Esophagus squamous epithelium (tissue), 4 donors: ENCODE data around the gene KCNJ9.
A peak's percentile ranks its signal among the peaks of the same experiment; 100 is the strongest.

Experiments used
- POLR2A ChIP-seq, 4 donors: fragments of 450-650 bp; IDR thresholded peaks; one replicate each; pipeline ENCODE4 v1.6.1; 2017; ENCODE audit warnings: antibody characterized with exemption in 4 of 4, mild to moderate bottlenecking in 4 of 4, moderate library complexity in 3 of 4
- TF ChIP-seq, protein P1 (sequence below), 6 experiments: fragments of 450-650 bp in 4 of 6; fragments of 200-600 bp in 2 of 6; sonication (generic) in 2 of 6; IDR thresholded peaks; one replicate each; pipeline ENCODE4 v1.5.1; 2016 to 2019; ENCODE audit warnings: antibody characterized with exemption in 6 of 6, mild to moderate bottlenecking in 4 of 6, moderate library complexity in 4 of 6

DNA sequence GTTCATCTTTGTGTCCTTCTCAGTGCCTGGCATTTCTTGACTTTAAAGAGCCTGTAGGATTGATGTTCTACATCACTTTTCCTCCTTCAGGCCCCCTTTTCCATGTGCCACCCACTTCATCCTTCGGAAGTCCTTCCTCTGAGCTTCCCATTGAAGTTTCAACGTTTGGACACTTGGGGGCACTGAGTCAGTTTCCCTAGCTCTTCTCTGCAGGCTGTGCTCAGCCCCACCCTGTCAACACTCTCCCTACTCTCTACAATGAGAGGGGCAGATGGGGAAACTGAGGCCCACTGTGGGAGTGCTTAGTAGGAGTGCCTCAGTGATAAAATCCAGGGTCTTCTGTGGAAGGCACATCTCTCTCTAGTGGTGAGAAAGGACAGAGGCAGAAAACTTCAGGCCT, 23.3 kb upstream of the KCNJ9 start:
- TF ChIP-seq, protein P1, sequence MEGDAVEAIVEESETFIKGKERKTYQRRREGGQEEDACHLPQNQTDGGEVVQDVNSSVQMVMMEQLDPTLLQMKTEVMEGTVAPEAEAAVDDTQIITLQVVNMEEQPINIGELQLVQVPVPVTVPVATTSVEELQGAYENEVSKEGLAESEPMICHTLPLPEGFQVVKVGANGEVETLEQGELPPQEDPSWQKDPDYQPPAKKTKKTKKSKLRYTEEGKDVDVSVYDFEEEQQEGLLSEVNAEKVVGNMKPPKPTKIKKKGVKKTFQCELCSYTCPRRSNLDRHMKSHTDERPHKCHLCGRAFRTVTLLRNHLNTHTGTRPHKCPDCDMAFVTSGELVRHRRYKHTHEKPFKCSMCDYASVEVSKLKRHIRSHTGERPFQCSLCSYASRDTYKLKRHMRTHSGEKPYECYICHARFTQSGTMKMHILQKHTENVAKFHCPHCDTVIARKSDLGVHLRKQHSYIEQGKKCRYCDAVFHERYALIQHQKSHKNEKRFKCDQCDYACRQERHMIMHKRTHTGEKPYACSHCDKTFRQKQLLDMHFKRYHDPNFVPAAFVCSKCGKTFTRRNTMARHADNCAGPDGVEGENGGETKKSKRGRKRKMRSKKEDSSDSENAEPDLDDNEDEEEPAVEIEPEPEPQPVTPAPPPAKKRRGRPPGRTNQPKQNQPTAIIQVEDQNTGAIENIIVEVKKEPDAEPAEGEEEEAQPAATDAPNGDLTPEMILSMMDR (IDR thresholded peaks at IDR 0.05) = peak in 1 of 6 experiments; percentile 9
- no peak for TF ChIP-seq POLR2A (IDR thresholded peaks at IDR 0.05)
